Measurements from ENCODE around the gene XYLT1.

DNA sequence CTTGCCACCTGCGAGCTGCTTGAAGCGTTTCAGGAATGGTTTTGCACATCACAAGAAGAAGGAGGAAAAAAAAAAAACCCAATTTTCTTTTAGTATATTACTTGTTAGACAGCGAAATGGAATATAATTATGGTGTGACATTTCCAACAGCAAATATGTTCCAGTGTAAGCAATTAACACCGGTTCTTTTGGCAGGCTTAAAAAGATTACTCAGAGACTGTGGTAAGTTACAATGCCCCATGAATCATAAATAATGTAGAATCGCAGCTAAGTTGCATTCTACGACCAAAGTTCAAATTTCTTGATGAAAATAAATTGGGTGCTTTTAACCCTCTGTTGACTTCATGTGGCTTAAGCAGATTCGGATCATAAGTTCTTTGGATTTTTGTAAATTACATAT, 245.2 kb downstream of the XYLT1 start:
- TF ChIP-seq, protein P1, sequence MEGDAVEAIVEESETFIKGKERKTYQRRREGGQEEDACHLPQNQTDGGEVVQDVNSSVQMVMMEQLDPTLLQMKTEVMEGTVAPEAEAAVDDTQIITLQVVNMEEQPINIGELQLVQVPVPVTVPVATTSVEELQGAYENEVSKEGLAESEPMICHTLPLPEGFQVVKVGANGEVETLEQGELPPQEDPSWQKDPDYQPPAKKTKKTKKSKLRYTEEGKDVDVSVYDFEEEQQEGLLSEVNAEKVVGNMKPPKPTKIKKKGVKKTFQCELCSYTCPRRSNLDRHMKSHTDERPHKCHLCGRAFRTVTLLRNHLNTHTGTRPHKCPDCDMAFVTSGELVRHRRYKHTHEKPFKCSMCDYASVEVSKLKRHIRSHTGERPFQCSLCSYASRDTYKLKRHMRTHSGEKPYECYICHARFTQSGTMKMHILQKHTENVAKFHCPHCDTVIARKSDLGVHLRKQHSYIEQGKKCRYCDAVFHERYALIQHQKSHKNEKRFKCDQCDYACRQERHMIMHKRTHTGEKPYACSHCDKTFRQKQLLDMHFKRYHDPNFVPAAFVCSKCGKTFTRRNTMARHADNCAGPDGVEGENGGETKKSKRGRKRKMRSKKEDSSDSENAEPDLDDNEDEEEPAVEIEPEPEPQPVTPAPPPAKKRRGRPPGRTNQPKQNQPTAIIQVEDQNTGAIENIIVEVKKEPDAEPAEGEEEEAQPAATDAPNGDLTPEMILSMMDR (optimal IDR thresholded peaks at IDR 0.05 in 1 of 3, IDR thresholded peaks at IDR 0.05 in 1 of 3, conservative IDR thresholded peaks at IDR 0.05 in 1 of 3; ENCODE audit: extremely low read depth in 1 of 3, insufficient read depth in 2 of 3, low read length in 3 of 3), result no peak
- no peak for TF ChIP-seq EZH2 (IDR thresholded peaks at IDR 0.05; ENCODE audit: low read length)
